ENCODE measurements around the gene AK9. TPM values are rescaled to one million over a fixed set of nuclear protein-coding genes. Genes with fewer than 3 reads are reported as not detected.
"Not testable (repeated sequence)": the region's sequence is repeated elsewhere in the genome, so short reads cannot be mapped to it uniquely, and the experiment has no call there.

Gene AK9
- total RNA-seq, 1 donor from 2014 or later = 8.3 TPM

DNA sequence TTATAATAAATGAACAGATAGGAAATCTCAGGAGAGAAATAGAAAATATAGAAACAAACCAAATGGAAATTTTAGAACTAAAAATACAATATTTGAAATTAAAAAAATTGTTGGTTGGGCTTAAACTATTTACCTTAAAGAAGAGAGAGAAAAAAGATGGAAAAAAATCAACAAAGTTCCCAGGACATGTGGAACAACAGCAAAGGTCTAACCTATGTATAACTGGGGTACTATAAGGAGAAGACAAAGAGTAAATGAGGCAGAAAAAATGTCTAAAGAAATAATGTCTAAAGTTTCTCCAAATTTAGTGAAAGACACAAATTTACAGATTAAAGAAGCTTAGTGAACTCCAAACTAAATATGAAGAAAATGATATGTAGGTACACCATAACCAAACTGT lies 166.9 kb downstream of the AK9 start:
- intact Hi-C loops (cut with DNase I) = loop anchor here (10.0 kb wide), 1 partner anchor 171 kb away; the partner anchor contains the start of genes AK9 and FIG4
- no peak for DNase-seq (ENCODE audit: low spot score)

DNA sequence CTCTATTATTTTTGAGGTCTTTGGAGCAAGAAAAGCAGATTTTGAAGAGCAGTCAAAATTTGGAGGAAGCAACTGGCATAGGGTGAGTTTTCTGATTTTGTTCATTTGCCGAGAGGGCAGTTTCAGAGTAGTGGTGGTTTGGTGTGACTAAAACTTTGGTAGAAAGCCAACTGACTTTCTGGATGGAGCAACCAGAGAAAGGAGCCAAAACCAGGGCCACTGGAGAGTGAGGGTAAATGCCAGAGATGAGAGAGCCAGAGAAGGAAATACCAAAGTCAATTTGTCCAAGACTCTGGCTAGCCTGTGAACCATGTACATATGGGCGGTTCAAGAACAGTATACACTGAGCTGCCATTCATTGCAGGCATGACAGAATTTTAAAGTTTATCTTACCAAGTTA lies 167.5 kb downstream of the AK9 start:
- intact Hi-C loops (cut with DNase I) = loop anchor here (10.0 kb wide), 1 partner anchor 171 kb away; the partner anchor contains the start of genes AK9 and FIG4
- no peak for DNase-seq (ENCODE audit: low spot score)

DNA sequence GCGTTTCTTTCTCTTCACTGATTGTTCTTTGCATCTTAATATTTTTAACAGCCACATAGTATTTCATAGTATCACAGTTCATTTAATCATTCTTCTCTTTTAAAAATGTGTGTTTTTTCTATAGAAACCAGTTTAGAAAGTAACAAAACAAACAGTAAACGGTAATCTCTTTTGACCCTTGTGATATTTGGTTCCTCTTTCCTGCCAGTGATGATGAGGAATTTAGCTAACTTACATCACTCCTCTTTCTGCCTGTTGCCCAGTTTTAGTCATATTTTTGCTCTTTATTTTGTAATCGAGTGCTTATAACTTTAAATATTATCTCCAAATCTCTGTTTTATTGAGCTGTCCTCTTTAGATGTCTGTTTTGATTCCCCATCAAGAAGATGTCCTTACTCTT lies 169.9 kb downstream of the AK9 start:
- DNase-seq (ENCODE audit: low spot score) = no peak
- intact Hi-C loops (cut with DNase I) = loop anchor here (10.0 kb wide), 1 partner anchor 174 kb away; the partner anchor contains the start of genes AK9 and FIG4

DNA sequence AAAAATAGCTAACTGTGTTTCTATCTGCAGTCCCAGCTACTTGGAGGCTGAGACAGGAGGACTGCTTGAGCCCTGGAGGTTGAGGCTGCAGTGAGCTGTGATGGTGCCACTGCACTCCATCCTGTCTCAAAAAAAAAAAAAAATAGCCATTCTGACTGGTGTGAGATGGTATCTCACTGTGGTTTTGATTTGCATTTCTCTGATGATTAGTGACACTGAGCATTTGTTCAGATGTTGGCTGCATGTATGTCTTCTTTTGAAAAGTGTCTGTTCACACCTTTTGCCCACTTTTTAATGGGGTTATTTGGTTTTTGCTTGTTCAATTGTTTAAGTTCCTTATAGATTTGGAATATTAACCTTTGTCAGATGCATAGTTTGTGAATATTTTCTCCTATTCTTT lies 171.4 kb downstream of the AK9 start:
- not testable (repeated sequence) for DNase-seq (ENCODE audit: low spot score)
- intact Hi-C loops (cut with DNase I) = loop anchor here (10.0 kb wide), 1 partner anchor 175 kb away; the partner anchor contains the start of genes AK9 and FIG4

DNA sequence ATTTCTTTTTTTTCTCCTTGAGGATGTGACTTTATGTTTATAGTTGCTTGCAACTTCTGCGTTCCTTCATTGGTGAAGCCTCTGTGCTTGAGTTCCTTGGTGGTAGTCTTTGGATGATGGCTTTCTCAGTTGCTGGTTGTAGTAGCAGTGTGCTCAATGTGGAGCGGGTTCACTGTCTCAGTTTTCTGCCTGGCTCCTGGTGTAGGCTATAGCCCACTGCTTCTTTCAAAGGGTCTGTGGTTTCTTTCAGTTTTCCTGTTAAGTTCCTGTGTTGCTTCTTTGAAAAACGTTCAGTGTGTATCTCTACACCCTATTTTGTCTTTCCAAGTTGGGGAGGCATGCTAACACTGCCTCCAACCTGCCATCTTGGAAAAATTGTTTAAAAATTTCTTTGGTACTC lies 174.1 kb downstream of the AK9 start:
- DNase-seq (ENCODE audit: low spot score) = no peak
- intact Hi-C loops (cut with DNase I) = no loop called here

DNA sequence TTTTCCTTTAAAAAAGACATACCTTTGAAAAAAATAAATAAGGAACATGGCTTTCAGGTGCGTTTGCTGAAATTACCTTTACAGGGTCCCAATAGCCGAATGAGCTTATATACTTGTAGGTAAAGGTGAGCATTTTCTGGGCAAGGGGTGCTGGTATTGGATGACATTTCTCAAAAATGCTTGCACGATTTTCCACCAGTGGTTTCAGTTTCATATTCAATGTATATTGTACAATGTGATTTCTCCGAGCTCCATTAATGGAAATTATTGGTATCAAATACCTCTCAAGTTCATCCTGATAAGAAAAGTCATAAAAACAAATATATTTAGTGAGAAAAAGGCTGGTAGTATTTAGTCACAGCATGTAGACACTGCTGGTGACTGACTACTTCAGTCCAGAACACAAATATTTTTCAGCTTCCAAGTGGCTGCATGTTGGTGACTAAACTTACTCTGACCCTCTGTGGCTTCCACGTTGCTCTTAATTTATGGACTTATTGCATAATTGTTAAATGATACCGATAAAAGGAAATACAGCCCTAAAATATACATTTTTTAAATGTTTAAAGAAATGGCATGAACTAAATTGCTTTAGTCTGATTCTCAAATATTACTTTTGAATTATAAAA lies 175.1 kb downstream of the AK9 start:
- intact Hi-C loops (cut with DNase I) = no loop called here
- DNase-seq (ENCODE audit: low spot score) = no peak

DNA sequence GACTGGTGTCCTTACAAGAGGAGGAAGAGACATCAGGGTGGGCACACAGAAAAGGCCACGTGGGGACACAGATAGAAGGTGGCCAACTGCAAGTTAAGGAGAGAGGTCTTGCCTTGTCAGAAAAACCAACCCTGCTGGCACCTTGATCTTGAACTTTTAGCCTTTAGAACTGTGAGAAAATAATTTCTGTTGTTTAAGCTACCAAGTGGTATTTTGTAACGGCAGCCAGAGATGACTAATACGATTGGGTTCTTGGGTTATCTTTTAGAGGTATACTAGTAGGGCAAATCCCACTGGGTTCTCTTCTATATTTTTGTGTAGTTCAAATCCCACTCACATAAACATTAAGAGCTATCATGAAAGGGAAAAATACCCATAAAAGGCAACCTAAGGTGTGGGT lies 176.1 kb downstream of the AK9 start:
- intact Hi-C loops (cut with DNase I) = no loop called here

DNA sequence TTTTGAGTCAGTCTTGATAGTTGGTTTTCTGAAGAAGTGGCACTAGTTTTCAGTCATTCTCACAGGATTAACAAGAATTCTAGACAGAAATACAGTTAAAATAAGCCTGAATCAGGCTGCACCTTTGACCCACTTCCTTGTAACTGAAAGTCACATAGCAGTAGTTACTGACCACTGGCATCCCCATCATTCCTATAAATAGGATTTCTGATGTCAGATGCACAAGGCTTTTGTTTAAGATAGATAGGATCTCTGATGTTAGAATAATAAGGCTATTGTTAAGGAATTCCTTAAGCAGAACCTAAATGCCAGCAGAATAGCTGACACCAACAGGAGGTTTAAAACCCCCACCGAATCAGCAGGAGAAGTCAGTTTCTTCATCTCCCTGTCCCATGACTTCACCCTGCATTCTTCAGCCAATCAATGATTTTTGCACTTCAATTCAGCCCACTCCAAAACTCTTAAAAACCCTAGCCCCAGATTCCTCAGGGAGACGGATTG lies 177.4 kb downstream of the AK9 start:
- intact Hi-C loops (cut with DNase I) = no loop called here

More for the DNA sequence above, 176.1 kb downstream of the AK9 start:
- no peak for DNase-seq (ENCODE audit: low spot score)

DNA sequence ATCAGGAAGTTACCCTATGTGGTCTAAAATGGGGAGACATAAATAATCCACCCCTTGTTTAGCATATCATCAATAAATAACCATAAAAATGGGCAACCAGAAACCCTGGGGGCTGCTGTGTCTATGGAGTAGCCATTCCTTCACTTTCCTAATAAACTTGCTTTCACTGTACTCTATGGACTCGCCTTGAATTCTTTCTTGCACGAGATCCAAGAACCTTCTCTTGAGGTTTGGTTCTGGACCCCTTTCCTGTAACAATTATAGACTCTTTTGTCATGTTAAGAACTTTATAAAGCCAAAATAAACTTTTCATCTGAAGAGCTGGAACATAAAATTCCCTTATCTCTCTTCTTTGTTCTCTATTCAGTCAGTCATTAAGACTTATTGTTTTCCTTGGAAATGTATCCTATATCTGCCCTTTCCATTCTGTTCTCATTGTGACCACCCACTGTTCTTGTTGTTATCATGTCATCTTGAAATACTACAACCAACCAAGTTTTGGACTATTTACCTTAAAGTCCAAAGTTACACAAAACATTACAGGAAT lies 178.7 kb downstream of the AK9 start:
- intact Hi-C loops (cut with DNase I) = no loop called here
- DNase-seq (ENCODE audit: low spot score) = no peak

More for the DNA sequence above, 177.4 kb downstream of the AK9 start:
- DNase-seq (ENCODE audit: low spot score) = no peak

DNA sequence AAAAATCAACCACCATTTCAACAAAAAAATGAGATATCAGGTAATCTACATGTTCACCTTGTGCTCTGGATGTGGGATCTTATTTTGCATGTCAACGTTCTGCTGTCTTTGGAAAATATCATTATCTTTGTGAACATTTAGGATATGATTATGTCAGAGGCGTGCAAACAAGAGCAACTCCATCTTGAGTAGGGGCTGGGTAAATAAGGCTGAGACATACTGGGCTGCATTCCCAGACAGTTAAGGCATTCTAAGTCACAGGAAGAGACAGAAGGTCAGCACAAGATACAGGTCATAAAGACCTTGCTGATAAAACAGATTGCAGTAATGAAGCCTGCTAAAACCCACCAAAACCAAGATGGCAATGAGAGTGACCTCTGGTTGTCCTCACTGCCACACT lies 179.2 kb downstream of the AK9 start:
- DNase-seq (ENCODE audit: low spot score) = no peak
- intact Hi-C loops (cut with DNase I) = no loop called here

DNA sequence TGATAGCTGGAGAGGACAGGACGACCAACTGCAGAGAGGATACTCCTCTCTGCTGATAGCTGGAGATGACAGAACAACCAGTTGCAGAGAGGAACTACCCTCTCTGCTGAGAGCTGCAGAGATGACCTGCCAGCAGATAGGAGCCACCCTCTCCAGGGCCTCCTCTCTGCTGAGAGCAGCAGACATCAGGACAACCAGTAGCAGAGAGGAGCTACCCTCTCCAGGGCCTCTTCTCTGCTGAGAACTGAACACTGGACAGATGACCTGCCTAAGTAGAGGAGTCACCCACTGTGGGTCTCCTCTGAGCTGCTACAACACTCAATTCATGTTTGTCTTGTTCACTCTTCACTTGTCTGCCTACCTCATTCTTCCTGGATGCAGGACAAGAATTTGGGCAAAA lies 180.6 kb downstream of the AK9 start:
- DNase-seq (ENCODE audit: low spot score) = no peak
- intact Hi-C loops (cut with DNase I) = no loop called here

DNA sequence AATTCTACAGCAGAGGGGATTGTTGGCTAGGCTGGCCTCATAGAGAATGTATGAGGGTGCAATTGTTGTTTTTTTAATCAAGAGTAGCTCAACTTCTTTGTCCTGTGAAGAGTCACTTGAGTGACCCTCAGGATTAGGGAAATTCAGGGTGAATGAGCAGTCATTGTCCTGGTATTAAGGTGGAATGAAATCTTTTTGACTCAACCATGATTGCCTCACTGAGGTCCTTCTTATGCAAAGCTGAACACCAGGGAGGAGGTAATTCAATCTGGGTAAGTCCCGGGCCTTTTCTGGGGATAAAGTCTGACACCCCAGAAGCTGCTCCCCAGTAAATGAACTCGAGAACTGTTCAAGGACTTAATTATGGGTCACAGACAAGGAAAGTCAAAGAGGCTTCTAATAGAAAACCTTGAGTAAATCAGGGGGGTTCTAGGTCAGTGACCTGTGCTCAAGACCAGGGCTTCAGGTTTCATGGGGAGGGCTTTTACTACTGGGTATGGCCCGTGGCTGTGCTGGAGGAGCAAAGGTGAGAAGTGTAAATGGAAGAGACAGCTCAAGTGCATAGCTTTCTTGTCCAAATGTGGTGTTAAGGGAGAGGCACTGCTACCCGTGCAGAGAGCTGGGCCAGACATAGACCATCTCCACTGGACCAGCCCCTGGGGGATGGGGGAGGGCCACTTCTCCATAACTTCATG lies 182.7 kb downstream of the AK9 start:
- intact Hi-C loops (cut with DNase I) = no loop called here
- no peak for DNase-seq (ENCODE audit: low spot score)

DNA sequence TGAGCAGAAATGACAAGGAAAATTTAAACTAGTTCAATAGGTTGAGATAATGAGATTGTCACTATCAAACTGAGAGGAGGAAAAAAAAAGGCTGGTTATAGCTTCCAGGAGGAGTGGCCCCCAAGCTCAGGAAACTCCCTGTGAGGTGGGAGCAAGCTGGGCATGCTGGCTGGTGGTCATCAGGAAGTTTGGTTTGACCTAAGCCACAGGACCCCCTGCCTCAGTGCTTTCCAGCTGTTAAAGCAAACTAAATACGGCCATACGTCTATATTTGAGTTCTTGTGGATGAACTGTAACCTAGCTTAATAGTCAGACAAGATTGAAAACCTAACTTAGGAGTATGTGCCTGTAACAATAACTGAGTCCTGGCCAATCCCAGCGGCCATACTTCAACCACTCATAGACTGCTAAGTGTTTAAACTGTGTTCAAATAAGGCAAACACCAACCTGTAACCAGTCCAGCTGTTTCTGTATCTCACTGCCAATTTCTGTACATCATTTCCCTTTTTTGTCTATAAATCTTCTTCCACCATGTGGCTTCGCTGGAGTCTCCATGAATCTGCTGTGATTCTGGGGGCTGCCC lies 183.4 kb downstream of the AK9 start:
- no peak for DNase-seq (ENCODE audit: low spot score)
- intact Hi-C loops (cut with DNase I) = no loop called here

DNA sequence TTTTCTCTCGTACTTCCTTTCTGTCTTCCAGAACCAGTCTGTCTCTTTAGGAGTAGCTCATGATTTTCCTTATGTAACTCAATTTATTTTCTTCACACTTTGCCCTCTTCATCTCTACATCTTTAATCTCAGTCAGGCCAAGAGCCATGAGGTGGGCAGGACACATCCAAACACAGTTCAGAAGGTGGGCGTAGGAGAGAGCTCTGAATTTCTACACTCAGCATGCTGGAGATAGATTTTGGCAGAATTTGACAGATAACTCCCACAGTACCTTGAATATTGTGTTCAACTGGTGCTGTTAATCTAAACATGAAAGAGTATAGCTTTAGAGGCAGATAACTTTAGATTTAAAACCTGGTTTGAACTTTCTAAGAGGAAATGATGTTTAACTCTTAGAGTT lies 184.2 kb downstream of the AK9 start:
- DNase-seq (ENCODE audit: low spot score) = no peak
- intact Hi-C loops (cut with DNase I) = no loop called here

DNA sequence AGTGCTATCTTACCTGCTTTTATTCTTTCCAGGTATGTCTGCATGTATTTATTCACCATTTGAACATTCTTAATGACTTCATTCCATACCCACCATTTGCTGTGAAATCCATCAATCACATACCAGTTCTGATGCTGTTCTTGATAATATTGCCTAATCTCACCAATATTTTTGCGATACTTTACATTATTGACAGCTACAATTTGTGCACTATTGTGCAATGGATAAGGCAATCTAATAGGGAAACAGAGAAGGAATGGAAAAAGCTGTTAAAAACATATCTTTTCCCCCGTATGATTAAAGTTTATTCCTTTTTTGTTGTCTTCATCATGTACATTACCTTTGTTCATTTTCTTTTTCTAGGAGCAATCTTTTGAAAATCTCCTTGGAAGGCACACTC lies 184.7 kb downstream of the AK9 start:
- no peak for DNase-seq (ENCODE audit: low spot score)
- intact Hi-C loops (cut with DNase I) = no loop called here

DNA sequence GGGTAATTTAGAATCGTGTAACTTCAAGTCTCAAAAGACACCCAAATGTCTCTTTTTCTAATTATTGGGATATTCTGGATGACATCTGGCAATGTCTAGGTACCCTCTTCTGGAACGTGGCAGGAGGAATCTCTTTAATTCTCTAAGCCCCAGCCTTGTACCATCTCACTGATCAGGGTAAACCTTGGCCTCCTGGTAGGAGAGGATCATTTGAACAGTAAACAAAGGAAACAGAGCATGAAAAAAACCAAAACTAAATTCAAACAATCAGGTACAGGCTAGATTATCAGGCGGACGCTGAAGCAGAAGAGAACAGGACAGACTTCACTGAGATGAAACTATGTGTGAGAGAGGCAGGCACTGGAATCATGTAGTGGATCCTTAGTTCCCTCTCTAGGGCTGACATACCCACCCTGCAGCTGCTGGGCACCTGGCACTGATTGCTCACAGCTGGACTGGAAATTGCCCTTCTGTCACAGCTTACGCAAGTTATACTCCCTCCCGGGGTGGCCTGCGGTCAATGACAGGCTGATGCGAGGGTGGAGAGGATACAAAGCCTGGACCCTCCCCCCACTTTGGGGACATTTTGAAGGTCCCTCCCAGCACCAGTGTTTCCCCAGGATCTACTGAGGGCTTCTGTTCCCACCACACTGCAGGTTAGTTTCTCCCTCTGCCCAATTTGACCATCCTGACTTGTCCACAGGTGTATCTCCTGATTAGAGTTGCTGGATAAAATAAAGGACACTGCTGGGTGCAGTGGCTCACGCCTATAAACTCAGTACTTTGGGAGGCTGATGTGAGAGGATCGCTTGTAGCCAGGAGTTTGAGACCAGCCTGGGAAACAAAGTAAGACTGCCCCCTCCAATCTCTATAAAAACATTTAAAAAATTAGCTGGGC lies 187.4 kb downstream of the AK9 start:
- no peak for DNase-seq (ENCODE audit: low spot score)
- intact Hi-C loops (cut with DNase I) = no loop called here

DNA sequence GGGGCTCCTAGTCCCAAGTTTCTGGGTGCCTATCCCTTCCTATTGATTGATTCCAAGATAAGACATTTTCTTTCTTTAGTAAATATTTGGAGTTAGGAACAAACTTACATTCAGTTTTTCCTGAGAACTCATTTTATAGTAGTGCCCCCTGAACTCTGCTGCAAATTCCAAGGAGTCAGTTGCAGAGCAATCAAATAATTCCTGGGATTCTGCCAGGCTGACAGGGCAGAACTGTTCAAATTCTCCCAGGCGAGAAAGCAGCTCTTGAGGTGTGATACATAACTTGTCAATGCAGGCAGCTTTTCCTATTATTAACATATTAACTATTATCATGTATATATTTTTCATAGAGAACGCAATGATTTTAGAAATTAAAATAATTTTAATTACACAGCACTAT lies 192.1 kb downstream of the AK9 start:
- intact Hi-C loops (cut with DNase I) = no loop called here
- no peak for DNase-seq (ENCODE audit: low spot score)

DNA sequence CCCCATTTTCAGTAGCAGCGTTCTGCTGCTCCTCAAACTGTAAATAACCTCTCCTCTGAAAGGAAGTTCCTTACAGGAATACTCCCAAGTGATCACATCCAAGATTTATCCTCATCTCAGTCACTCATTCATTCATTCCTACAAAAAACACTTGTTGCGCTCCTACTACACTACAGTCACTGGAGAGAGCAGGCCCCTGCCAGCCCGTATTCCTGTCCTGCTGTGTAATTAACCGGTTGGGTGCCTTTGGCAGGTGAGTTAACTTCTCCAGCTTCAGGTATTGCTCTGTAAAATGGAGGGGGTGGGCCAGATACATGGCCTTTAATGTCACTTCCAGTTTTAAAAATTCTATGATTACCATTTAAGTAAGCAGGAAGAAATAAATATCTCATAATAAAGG lies 192.9 kb downstream of the AK9 start:
- intact Hi-C loops (cut with DNase I) = no loop called here
- no peak for DNase-seq (ENCODE audit: low spot score)

DNA sequence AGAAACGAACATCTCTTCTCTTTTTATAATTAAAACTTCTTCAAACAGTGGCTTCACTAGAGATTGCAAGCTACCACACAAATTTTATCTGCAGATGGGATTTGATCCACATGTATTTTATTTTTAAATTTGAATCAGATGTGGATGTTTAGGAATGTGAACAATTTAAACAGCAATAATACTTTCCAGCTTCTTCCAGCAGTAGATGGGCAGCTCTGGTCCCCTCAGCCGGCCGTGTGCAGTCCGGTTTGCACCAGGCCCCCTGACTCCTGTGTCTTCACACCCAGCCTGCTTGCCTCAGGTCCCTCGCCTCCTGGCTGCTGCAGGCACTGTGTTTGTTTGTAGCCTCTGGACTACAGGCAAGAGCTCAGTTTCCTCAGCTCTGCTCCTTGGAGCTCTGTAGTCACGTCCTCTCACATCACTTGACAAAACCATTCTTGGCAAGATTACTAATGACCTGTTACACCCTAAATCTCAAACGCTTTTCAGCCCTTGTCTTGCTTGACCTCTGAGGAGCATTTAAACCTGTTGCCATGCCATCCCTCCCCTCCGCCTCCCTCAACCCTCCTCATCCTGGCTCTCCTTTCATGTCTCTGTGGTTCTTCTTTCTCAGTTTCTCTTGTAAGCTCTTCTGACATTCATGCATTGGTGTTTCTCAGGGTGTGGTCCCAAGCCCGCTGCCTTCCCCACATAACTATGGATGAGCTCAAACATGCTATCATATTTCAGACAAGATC lies 194.8 kb downstream of the AK9 start:
- intact Hi-C loops (cut with DNase I) = no loop called here
- no peak for DNase-seq (ENCODE audit: low spot score)
